Stimulated activated CD4-positive, alpha-beta T cell treated with anti-CD3 and anti-CD28 coated beads, Interleukin-12 subunit alpha, Interleukin-12 subunit beta, amount 100 ng/mL, for 4 hours (primary cell): ENCODE data around the gene GLMP.

Experiments
- DNase-seq: peaks from one replicate; pipeline ENCODE4 v3.0.0-alpha.2; 2020

The GLMP gene

DNA sequence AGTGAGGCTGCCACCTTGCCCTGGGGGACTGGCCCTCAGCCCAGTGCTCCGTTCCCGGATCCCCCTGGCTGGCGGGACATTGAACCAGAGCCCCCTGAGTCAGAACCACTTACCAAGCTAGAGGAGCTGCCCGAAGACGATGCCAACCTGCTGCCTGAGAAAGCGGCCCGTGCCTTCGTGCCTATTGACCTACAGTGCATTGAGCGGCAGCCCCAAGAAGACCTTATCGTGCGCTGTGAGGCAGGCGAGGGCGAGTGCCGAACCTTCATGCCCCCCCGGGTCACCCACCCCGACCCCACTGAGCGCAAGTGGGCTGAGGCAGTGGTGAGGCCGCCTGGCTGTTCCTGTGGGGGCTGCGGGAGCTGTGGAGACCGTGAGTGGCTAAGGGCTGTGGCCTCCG lies 10.0 kb downstream of the GLMP start:
- no peak for DNase-seq

DNA sequence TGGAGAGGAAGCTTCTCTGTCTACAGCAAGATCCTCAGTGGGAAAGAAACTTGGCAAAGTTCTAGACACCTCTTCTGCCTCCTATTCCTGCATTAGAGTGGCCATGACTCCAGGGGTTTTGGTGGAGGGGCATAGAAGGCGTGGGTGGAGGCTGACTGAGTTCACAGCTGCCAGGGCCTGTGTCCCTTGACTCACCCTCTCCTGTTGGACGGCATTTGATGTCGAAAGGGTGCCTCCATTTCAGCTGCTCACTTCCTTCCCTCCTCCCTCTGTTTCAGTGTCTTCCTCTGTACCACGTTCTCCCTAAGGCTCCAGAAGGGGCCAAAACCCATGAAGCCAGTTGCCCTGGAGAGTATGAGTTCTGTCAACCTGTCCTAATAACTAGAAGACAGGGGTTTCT lies 10.7 kb downstream of the GLMP start:
- DNase-seq = no peak

DNA sequence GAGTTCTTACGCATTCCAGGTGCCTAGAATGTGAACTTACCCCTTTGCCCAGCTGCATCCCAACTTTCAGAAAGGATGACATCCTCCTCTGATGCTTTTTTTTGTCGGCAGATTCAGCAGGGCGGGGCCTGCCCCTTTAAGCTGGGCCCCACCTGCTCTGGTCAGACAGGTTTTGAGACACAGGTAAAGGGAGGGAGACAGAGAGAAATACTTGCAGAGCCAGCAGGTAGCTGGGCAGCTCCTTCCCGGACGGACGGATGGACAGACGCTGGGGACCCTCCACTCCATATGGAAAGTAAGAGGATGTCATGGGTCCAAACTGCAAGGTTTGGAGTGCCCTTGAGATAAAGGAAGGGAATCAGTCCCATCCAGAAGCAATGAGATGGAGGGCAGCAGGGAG lies 11.4 kb downstream of the GLMP start, which contains the start of gene TMEM79:
Gene TMEM79 (plus strand): TSS at position 214 of the 400 bp plus-strand sequence. CDS start 902 bp downstream, outside the sequence.
- DNase-seq = no peak

DNA sequence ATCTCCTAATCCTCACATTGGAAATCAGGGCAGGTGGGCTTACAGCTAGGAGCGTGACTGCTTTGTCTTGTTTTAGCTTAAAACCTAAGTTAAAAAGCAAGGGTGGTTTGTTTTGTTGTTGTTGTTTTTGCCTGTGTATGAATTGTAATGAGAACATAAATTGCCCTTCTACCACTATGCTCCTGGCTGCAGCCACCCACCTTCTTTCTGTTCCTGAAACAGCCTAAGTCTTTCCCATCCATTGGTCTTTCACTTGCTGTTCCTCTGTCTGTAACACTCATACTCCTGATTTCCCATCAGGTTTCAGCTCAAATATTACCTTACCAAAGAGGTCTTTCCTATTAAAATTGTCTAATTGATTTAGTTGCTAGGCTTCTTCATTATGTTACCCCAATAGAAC lies 12.0 kb downstream of the GLMP start:
- DNase-seq = no peak

DNA sequence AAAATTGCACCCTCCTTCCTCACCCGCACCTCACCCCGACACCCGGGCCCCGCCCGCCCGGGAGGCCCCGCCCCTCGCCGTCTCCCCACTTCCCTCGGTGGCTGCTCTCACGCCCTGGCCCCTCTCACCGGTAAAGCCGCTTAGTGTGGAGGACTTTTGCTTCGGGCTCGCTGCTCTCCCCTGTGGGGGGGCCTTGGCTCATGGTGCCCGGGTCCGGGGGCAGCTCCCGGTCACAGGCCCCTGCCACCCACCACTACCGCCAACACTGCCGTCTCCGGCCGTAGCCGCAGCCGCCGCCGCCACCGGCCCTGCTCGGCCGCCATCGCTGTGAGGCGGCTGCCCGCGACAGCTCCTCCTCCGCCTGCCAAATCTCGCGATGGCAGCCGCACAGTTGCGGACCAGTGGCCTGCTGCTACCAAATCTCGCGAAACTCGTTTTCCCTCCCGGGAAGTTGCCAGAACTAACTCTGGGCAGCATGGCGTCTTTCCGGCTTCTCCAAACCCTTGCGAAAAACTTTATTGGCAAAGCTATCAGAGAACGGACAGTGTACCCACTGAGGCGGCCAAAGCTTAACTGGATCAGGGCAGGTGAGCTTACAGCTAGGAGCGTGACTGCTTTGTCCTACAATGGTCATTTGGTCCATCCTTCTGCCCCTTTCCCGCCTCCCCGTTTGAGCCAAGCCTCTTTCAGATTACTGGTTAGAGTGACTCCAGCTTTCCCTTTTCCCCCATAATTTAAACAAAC lies 12.8 kb downstream of the GLMP start, which contains the start of gene SMG5:
Gene SMG5 (minus strand): TSS at position 347 of the 744 bp plus-strand sequence. CDS start 145 bp downstream, at position 202.
- peak; percentile 92 for DNase-seq

DNA sequence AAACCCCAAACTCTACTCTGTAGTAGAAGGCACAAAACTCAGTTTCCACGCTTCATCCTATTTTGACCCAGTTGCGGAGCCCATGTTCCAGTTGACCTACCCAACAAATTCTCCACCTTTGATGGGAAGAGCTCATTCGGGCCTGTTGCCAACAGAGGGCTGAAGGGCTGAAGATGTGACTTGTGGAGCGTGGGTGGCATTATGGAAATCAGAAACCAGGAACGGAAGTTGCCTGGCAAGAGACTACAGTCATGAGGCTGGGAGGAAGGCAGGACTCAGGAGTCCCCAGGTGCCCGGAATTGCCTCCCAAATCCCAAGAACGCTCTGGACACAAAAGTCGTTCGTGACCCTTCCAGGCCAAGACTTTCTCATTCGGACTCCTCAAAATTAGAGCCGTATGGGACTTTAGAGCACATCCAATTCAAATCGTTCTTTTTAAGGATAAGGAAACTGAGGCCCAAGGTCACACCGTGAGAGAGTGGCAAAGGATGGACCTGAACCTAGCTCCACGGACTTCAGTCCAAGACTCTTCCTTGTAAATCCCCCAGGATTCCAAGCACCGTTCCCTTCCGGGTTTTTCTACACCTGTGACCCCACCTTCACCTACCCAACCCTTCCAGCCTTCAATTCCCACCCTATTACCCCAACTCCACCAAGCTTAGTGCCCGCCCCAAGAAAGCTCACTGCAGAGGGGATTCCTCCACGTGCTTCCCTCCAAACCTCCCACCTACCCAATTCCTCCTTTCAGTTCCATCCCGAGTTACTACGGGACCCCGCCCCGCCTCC lies 13.6 kb downstream of the GLMP start:
- DNase-seq = no peak

DNA sequence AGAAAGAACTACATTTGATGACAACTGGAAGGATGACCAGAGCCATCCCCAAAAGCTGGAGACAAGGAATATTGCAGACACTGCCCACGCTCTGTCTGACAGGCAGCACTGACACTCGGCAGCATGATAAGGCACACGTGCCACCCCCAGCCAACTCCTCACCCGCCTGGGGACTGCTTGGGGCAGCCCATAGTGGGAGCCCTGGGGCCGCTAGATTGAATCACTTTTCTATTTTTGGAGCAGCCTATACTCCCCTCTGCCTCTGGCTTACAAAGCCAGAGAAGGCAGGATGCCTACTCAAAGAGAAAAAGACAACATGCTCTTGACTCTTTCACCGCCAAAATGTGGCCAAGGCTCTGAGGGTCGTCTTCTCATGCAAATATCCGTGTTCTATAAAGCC lies 14.2 kb downstream of the GLMP start:
- peak; percentile 41 for DNase-seq

DNA sequence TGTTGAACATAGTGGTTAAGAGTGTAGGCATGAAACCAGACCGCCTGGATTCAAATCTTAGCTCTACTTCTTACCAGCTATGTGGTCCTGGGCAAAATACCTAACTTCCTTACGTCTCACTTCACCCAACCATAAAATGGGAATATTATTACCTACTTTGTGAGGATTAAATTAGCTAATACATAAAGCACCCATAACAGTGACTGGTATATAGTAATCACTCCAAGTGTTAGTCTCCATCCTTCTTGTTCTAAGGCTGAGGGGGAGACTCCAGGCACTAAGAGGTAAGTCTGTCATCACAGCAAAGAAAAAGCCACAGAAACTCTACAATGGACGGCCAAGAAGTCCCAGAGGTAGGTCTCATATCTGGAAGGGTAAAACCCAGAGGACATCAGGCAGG lies 15.6 kb downstream of the GLMP start:
- no peak for DNase-seq

DNA sequence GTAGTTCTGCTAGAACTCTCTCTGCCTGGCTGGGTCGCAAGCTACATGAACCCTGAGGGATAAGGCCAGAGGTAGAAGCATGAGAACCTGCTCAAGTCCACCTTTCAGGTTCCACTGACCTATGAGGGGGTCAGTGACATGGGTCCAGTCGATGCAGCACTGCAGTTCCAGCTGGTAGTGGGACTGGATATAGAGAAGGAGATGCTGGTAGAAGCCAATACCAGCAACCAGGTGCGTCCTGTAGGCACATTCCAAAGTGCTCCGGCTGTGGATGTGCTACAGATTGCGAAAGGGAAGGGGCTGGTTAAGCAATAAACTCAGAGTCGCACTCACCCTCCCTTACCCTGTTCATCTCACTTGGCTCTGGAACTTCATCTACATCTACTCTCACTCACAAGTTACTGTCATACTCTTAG lies 18.5 kb downstream of the GLMP start:
- DNase-seq = no peak

DNA sequence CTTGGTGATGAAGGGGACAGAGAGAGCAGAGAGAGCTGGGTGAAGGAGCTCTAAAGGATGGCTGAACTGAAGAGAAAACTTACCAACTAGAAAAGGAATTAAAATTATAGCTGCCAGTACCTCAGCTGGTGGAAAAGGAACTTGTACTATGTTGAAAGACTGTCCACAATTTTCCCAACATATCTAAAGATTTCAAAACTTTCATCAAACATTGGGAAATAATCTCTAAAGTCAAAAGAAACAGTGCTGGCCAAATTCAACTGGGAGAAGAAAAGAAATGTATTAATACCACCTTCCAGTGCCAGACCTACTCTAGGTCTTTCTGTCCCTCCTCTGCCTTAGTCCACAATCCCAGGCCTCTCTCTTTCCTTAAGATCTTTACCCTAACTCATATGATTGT lies 18.9 kb downstream of the GLMP start:
- no peak for DNase-seq

DNA sequence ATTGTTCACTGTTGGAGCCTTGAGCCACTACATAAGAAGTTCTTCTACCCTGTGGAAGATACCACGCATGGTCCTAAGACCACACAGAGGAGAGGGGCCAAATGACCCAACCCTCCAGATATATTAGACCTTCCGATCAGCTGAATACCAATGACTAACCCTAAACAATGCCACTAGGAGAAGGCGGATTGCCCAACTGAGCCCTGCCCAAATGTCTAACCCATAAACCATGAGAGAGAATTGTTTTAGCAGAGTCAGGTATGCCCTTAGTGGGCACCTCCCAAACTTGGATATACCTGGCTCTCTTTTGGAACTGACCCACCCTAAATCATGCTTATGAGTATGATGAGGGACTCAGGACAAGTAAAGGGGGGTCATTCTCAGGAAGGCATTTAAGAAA lies 25.2 kb downstream of the GLMP start:
- DNase-seq = no peak

DNA sequence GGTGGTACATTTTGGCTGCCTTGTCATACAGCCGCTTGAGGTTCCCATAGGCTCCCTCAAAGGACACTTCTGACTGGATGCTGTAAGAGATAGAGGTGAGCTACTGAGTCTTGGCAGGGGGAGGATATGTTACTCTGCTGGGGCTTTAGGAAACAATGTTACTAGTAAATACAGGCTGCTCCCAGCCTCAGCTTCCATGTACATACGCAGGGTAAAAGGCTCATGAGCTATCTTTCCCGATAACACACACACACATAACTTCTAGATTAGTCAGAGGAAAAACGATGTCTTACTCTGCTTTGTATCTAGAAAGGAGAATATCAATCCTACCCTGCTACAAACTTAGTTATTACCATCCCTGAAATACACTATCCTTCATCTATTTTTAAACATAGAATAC lies 27.1 kb downstream of the GLMP start:
- DNase-seq = no peak

DNA sequence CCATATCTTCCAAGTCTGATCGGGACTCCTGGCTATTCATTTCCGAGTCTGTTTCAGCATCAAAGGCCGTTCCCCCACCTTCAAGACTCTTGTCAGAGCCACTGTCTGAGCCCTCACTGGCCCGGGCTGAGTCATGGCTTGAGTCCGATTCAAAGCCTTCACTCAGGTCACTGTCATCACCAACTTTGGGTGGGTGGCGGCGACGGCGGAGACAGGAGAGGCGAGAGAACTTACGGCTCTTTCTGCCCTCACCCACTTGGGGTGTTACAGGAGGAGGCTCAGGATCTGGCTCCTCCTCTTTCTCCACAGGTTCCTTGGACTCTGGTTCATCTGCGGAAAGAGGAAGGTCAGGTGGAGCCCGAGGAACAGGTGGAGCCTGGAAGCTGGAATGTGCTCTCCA lies 29.4 kb downstream of the GLMP start:
- DNase-seq = no peak

DNA sequence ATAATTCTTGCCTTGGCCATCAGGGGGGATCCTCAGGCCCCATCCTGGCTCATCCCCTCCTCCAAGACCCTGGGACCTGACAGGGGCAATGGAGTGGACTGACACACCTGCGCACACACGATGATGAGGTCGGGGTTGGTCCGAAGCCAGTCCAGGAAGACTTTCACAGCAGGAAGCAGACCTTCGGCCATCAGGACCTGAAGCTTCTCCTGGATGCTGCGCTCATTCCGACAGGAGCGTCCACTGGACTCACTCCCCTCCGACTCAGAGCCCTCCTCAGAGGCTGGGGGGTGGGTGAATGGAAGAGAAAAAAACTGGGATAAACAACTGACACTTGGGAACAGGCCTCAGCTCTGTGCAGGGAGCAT lies 32.2 kb downstream of the GLMP start:
- DNase-seq = no peak

DNA sequence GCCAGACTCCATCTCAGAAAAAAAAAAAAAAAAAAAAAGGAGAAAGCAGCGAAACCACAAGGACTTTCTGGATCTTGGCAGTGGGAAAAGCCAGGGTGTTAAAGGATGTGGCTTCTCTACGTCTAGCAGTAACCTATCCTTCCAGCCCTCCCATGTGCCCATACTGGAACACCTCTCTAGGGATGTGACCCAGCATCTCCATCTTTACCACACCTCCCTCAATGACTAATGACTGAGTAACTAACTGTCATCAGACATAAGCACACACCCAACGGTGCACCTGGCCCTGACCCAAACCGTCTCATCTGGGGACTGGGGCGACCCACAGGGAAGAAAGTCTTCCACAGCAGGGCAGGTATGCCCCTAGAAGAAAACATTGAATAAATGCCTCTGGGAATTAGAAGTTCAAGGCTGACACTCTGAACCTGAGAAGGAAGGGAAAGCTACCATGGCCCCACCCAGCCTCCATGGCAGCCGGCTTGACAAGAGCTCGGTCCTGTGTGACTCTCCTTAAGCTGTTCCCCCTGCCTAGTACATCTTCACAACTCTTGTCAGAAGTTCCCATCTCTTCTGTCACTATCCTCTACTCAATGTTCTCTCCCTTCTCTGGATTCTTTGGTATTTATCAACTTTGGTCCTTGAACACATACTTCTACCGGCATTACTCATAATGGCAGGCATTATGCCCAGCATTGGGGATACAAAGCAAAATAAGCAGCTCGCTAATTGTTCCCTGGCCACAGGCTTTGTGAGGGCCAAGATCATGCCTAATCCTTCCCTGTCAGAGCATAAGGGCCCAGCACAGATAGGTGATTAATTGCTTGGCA lies 32.8 kb downstream of the GLMP start:
- DNase-seq = no peak

DNA sequence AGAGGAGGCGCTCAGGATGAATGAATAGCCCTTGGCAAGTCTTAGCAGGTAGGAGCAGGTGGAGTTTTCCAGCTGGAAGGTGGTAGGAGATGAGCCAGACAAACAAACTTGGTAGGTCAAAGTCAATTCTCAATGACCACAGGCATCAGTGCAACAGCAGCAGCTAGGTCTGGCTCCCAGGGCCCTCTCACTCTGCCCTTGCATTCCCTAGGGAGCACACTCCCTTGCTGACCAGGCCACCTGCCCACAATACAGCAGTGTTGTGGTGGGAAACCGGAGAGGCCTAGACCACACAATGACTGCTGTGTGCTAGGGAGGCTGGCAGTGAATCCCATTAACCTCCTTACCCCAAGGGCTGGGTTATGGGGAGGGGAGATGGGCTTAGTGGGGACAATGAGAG lies 34.6 kb downstream of the GLMP start:
- no peak for DNase-seq

DNA sequence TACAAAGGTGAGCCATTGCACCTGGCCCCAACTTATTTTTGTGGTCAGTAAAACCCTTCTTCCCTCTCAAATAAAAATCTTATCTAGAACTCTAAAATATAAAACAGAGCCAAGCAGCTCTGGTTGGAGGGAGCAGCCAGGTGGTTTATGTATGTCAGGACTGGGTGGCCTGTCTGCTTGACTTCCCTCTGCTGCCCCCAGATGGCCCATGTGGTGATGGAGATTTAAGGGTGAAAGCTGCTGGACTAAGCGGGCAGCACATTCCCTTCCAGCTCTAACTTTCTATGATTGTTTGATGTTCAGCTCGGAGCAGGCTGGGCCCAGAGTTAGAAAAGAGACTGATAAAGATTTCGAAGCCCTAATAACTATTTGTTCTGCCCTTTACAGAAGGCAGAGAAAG lies 35.7 kb downstream of the GLMP start:
- no peak for DNase-seq

DNA sequence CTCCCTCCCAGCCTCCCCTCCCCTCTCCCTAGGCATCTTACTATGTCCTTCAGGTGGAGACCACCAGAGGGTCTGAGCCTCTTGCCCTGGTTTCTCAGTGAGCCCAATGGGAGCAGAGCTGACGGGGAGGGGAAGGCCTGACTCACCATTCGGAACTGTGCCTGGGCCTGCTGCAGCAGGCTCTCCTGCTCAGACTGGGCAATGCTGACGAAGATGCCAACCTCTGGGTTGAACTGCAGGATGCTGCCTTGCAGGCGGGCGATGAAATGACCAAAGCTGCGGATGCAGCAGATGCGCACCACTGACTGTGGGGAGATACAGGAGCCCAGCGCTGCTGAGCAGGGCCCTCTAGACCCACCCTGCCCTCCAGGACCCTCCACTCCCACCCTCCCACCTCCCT lies 36.6 kb downstream of the GLMP start:
- DNase-seq = no peak

DNA sequence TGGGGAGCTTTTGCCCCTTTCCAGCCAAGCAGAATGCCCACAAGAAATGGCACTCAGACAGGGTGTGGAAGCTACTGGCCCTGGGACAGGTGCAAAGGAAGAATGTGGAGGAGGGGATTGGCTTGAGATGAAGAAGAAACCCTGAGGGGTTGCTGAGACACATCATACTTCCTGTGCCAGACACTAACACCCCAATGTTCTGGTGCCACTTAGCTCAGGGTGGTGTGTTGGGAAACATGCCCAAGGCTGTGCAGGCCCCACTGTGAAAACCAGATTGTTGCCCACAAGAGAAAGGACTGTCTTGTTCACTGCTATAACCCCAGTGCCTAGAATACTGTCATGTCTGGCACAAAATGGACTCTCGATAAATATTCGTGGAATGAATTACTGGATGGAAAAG lies 37.8 kb downstream of the GLMP start:
- DNase-seq = no peak

DNA sequence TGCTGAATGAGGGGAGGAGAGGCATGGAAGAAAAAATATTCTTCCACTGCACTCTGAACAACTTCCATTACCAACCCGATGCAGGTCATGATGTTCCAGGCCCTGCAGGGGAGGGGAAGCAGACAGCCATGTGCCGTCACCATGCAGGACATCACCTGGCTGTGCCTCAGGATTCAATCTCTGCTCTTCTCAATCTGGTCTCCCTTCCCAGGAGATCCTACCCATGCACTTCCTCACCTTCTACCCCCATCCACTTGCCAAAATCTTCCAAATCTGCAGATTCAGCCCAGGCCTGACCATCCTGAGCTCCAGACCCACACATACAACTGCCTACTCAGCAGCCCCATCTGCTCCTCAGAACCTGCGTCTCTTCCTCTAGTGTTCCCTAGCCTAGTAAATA lies 41.8 kb downstream of the GLMP start:
- no peak for DNase-seq

DNA sequence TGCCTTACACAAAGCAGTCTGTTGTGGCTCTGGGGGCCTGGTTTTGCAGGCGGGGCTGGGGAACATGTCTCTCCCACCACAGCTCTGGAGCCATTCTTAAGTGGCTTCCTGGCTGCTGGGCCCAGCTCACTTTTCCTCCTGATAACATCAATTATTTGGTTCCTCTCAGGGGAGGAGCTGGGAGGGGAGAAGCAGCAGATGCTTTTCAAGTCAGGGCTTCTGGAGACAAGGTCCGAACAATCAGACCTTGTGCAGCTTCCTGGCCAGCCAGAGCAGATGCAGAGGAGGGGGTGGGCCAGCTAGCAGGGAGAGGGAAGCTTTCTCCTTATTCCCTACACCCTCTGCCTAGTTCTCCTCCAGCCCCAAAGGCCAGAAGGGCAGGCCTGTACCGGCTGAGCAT lies 44.0 kb downstream of the GLMP start:
- DNase-seq = no peak

DNA sequence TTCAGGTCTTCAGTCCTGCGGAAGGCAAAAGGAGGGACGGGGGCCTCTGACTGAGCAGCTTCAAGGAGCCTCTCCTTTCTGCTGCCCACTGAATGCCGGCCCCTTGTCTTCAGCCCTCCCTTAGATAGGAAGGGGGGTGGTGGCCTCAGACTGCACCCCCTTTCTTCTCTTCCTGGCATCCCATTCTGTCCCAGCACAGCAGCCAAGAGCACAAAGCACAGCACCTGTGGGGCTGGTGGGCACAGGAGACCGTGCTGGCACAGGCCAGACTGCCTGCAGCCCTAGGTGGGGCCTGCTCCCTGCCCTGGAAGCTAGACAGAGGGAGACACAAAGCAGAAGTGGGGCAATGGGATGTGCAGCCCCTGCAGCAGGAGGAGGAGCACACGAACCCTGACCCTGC lies 45.9 kb downstream of the GLMP start:
- DNase-seq = no peak

DNA sequence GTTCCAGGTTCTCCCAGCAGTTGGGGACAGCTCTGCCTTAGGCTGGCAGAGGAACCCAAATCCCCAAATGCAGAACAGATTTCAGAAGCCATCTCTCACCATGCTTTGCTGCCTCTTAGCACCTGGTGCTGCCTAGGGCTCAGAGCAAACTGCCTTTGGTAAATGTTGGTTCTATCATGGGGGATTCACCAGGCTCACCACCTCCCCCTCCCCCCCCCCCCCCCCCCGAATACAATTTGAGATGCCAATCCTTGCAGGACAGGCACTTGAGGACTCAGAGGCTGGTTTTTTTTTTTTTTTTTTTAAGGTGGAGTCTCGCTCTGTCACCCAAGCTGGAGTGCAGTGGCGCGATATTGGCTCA lies 47.2 kb downstream of the GLMP start:
- DNase-seq = no peak
